ENCODE data around the gene TET2. TPM values are rescaled to one million over a fixed set of nuclear protein-coding genes. Genes with fewer than 3 reads are reported as not detected.

The TET2 gene
- total and polyA plus RNA-seq, 2 of the 4 experiments (the other 2 are of a cell fraction), result 5.6 to 25.3 TPM

GRCh38 chr4:105164548-105164947 lies 17.9 kb downstream of the TET2 start:
- no peak overlapping the region for H4K91ac ChIP-seq (ENCODE audit: insufficient read depth, low read depth, low read length)
- no peak overlapping the region for H2BK20ac ChIP-seq (ENCODE audit: low read depth, low read length)
- in situ Hi-C loops (cut with MboI; ENCODE audit: low sequenced_read_pairs) (no loop called here), dilution Hi-C loops (cut with HindIII; ENCODE audit: low sequenced_read_pairs, unreplicated experiment) (no loop called here), intact Hi-C loops (cut with micrococcal nuclease) (no loop called here)
- H3K23ac ChIP-seq (ENCODE audit: low read depth, low read length), result no peak overlapping the region
- H2BK120ac ChIP-seq (ENCODE audit: low read depth, low read length), result no peak overlapping the region
- no peak overlapping the region for H4K8ac ChIP-seq (ENCODE audit: low read depth in 2 of 2, low read length in 2 of 2)
- BruUV-seq (replicated peaks), result no TSS peak
- no peak overlapping the region for H2AFZ ChIP-seq (replicated peaks; ENCODE audit: low read length, poor library complexity)
- H3K79me1 ChIP-seq (ENCODE audit: low read depth in 1 of 2, low read length in 2 of 2), result peaks cover 19 to 23% of the 10 kb centered on the region in 2 experiments
- H4K5ac ChIP-seq (ENCODE audit: low read depth, low read length), result no peak overlapping the region
- H3K4me1 ChIP-seq (ENCODE audit: control insufficient read depth, insufficient read depth, low read length), result 0 out of 2 replicates have a peak, but pooled peaks cover 3% of the 10 kb centered on the region
- ATAC-seq (ENCODE audit: low read depth) (no peak), DNase-seq (no peak)
- no peak overlapping the region for H3K56ac ChIP-seq (ENCODE audit: extremely low read depth, insufficient read depth, low read length)
- H3K14ac ChIP-seq (replicated peaks; ENCODE audit: low read depth, low read length), result no peak overlapping the region
- no peak overlapping the region for H2BK5ac ChIP-seq (ENCODE audit: low read depth, low read length, poor library complexity, severe bottlenecking)
- H3K18ac ChIP-seq (ENCODE audit: low read depth, low read length), result no peak overlapping the region
- H2BK15ac ChIP-seq (ENCODE audit: low read depth, low read length), result no peak overlapping the region
- ChIA-PET CTCF (no interaction called here), POLR2A (ENCODE audit: unreplicated experiment) (no interaction called here)
- H3K27ac ChIP-seq (ENCODE audit: insufficient read depth, low read length), result no peak overlapping the region
- no peaks in the 10 kb centered on the region for H3K9me3 ChIP-seq (ENCODE audit: control insufficient read depth, insufficient read depth, low read length)
- peaks cover 17% of the 10 kb centered on the region; the same call in 1 of the 2 replicates for H4K20me1 ChIP-seq (ENCODE audit: insufficient read depth, low read length)
- no peak overlapping the region for H3K4ac ChIP-seq (ENCODE audit: low read depth, low read length)
- no CpG with 5 or more reads among the region's 1 CpG for WGBS, 2 experiments (ENCODE audit: extremely low coverage in 2 of 2, insufficient read length in 1 of 2)
- no peak overlapping the region for H3K4me2 ChIP-seq (ENCODE audit: low read depth, low read length)
- TF ChIP-seq ELK1 (IDR thresholded peaks at IDR 0.05; ENCODE audit: borderline replicate concordance, low read depth, low read length) (no peak), BHLHE40 (IDR thresholded peaks at IDR 0.05; ENCODE audit: low read depth, low read length) (no peak), RCOR1 (IDR thresholded peaks at IDR 0.05; ENCODE audit: insufficient replicate concordance, low read length) (no peak), NFE2L2 (IDR thresholded peaks at IDR 0.05; ENCODE audit: low read depth, low read length) (no peak), RAD21 (IDR thresholded peaks at IDR 0.05; ENCODE audit: low read length) (no peak), CEBPB (IDR thresholded peaks at IDR 0.05; ENCODE audit: low read depth, low read length) (no peak), MAZ (IDR thresholded peaks at IDR 0.05; ENCODE audit: borderline replicate concordance, low read depth, low read length) (no peak), RFX5 (IDR thresholded peaks at IDR 0.05; ENCODE audit: low read depth, low read length) (no peak), CHD1 (IDR thresholded peaks at IDR 0.05; ENCODE audit: low read depth, low read length) (no peak), USF2 (IDR thresholded peaks at IDR 0.05; ENCODE audit: low read depth, low read length) (no peak), SMC3 (IDR thresholded peaks at IDR 0.05; ENCODE audit: low read depth, low read length) (no peak), FOS (IDR thresholded peaks at IDR 0.05; ENCODE audit: low read depth, low read length) (no peak), MAFK (IDR thresholded peaks at IDR 0.05; ENCODE audit: low read depth, low read length) (no peak)
- no peak overlapping the region for H2AK5ac ChIP-seq (ENCODE audit: low read depth, low read length)
- H3K4me3 ChIP-seq (ENCODE audit: insufficient read depth, low read depth, low read length), result no peak overlapping the region
- H3K36me3 ChIP-seq (ENCODE audit: control insufficient read depth, insufficient read depth, low read length), result no peaks in the 10 kb centered on the region
- no peak overlapping the region for H3K9ac ChIP-seq (ENCODE audit: low read depth, low read length)
- H3K27me3 ChIP-seq (ENCODE audit: control insufficient read depth, insufficient read depth, low read length), result no peaks in the 10 kb centered on the region
- H2AK9ac ChIP-seq (replicated peaks; ENCODE audit: low read depth, low read length, poor library complexity), result no peak overlapping the region
- H3K9me1 ChIP-seq (ENCODE audit: insufficient read depth, low read length), result no peaks in the 10 kb centered on the region
